ENCODE data around the gene COQ9.
"Not testable (repeated sequence)": the region's sequence is repeated elsewhere in the genome, so short reads cannot be mapped to it uniquely, and the experiment has no call there.

COQ9 gene

GRCh38 chr16:57427307-57427706, 20.0 kb upstream of the COQ9 start:
- no peak for DNase-seq

GRCh38 chr16:57427824-57428223, 19.5 kb upstream of the COQ9 start:
- DNase-seq = no peak

GRCh38 chr16:57430955-57431354, 16.3 kb upstream of the COQ9 start:
- no peak for DNase-seq

- no peak for DNase-seq
Observed at GRCh38 chr16:57432505-57432904, 14.8 kb upstream of the COQ9 start.

GRCh38 chr16:57432989-57433388, 14.3 kb upstream of the COQ9 start:
- DNase-seq = no peak

- DNase-seq = no peak
Observed at GRCh38 chr16:57434003-57434402, 13.3 kb upstream of the COQ9 start.

GRCh38 chr16:57435838-57436237, 11.4 kb upstream of the COQ9 start:
- DNase-seq = no peak

GRCh38 chr16:57439947-57440346, 7.3 kb upstream of the COQ9 start:
- DNase-seq = not testable (repeated sequence)

GRCh38 chr16:57440551-57440950, 6.7 kb upstream of the COQ9 start:
- DNase-seq = not testable (repeated sequence)

GRCh38 chr16:57444711-57445110, 2.6 kb upstream of the COQ9 start:
- DNase-seq = no peak

- no peak for DNase-seq
Observed at GRCh38 chr16:57445510-57445909, 1.8 kb upstream of the COQ9 start.

- peak; percentile 37 for DNase-seq
Observed at GRCh38 chr16:57446531-57447185, 621 bp upstream of the COQ9 start.

- DNase-seq = no peak
Observed at GRCh38 chr16:57452021-57452420, 4.7 kb downstream of the COQ9 start.

- DNase-seq = peak; percentile 68
Observed at GRCh38 chr16:57462209-57462977, 15.1 kb downstream of the COQ9 start, which contains the start of gene POLR2C. TSS of gene POLR2C (plus strand) at chr16:57462679. CDS start at chr16:57462725, 46 bp downstream.

- DNase-seq = no peak
Observed at GRCh38 chr16:57462978-57463362, 15.7 kb downstream of the COQ9 start.

- DNase-seq = no peak
Observed at GRCh38 chr16:57464523-57464922, 17.2 kb downstream of the COQ9 start.

GRCh38 chr16:57468346-57468745, 21.1 kb downstream of the COQ9 start:
- no peak for DNase-seq

GRCh38 chr16:57469046-57469445, 21.8 kb downstream of the COQ9 start:
- DNase-seq = no peak

- no peak for DNase-seq
Observed at GRCh38 chr16:57469917-57470470, 22.7 kb downstream of the COQ9 start.

GRCh38 chr16:57470711-57471110, 23.4 kb downstream of the COQ9 start:
- DNase-seq = no peak

GRCh38 chr16:57471209-57471608, 23.9 kb downstream of the COQ9 start:
- DNase-seq = no peak

- DNase-seq = no peak
Observed at GRCh38 chr16:57471852-57472664, 24.8 kb downstream of the COQ9 start.

- no peak for DNase-seq
Observed at GRCh38 chr16:57472665-57473060, 25.4 kb downstream of the COQ9 start.
